Panc1 (cell line): ENCODE results near the gene USP48. TPM values are rescaled to one million over a fixed set of nuclear protein-coding genes. Genes with fewer than 3 reads are reported as not detected.

Experiments used
- ATAC-seq: fragments of 200-7000 bp; cut with Tn5 transposase; 2 replicates; pipeline ENCODE4 v1.9.1; 2020; ENCODE audit warnings: mild to moderate bottlenecking, moderate library complexity
- BruUV-seq: library from RNA; stranded (reverse); fragments of 400-500 nt; replicated peaks from 2 replicates; lab custom pipeline; 2021; lab: Mats Ljungman, UMichigan
- CTCF ChIA-PET: fragments of 300-600 bp; sonication (Branson Sonifier 250); formaldehyde crosslinking; loops from one replicate; lab custom pipeline; 2022; ENCODE audit warnings: antibody characterized with exemption; lab: Charles Lee
- POLR2A ChIA-PET: fragments of 300-600 bp; sonication (Branson Sonifier 250); formaldehyde crosslinking; loops from one replicate; lab custom pipeline; 2022; ENCODE audit warnings: antibody characterized with exemption; lab: Charles Lee
- DNase-seq: peaks from one replicate; pipeline ENCODE4 v3.0.0-alpha.2; 2010; ENCODE audit warnings: low read depth, low spot score
- H3K27ac ChIP-seq: 2 replicates; pipeline ENCODE4 v1.5.1; 2011; ENCODE audit warnings: mild to moderate bottlenecking, low read length, inconsistent platforms
- H3K27me3 ChIP-seq: fragments of 200-500 bp; sonication (Bioruptor generic); 2 replicates; pipeline ENCODE4 v1.6.0; 2014; ENCODE audit warnings: low read length, inconsistent platforms; ENCODE audit not compliant: control insufficient read depth, insufficient read depth
- H3K36me3 ChIP-seq: fragments of 200-500 bp; sonication (Bioruptor generic); 2 replicates; pipeline ENCODE4 v1.5.1; 2014; ENCODE audit warnings: inconsistent platforms, mild to moderate bottlenecking, low read length, moderate library complexity; ENCODE audit not compliant: control insufficient read depth, insufficient read depth
- H3K4me1 ChIP-seq: 2 replicates; pipeline ENCODE4 v1.5.1; 2011; ENCODE audit warnings: inconsistent platforms, mild to moderate bottlenecking, low read length, moderate library complexity; ENCODE audit not compliant: control insufficient read depth, insufficient read depth
- H3K4me3 ChIP-seq, 2 experiments: 2 replicates each; pipeline ENCODE4 v1.5.1; 2011 to 2012; ENCODE audit warnings: low read depth in 2 of 2, low read length in 2 of 2, mild to moderate bottlenecking in 2 of 2, inconsistent platforms in 1 of 2, moderate library complexity in 1 of 2
- H3K9me3 ChIP-seq: fragments of 200-500 bp; sonication (Bioruptor generic); 2 replicates; pipeline ENCODE4 v1.5.1; 2014; ENCODE audit warnings: low read depth, mild to moderate bottlenecking, inconsistent platforms, low read length, moderate library complexity; ENCODE audit not compliant: control insufficient read depth, insufficient read depth
- CTCF ChIP-seq: fragments of 450-650 bp; IDR thresholded peaks from 2 replicates; pipeline ENCODE4 v1.5.1; 2017; ENCODE audit warnings: mild to moderate bottlenecking
- POLR2AphosphoS5 ChIP-seq: IDR thresholded peaks from 2 replicates; pipeline ENCODE4 v1.6.1; 2012; ENCODE audit warnings: mild to moderate bottlenecking, low read depth, low read length, moderate library complexity
- SIN3A ChIP-seq: IDR thresholded peaks from 2 replicates; pipeline ENCODE4 v1.6.1; 2012; ENCODE audit warnings: low read depth, mild to moderate bottlenecking, low read length, moderate library complexity, borderline replicate concordance; ENCODE audit not compliant: insufficient read depth
- TCF7L2 ChIP-seq: IDR thresholded peaks from 2 replicates; pipeline ENCODE4 v1.6.1; 2011; ENCODE audit warnings: mild to moderate bottlenecking, low read depth, low read length, inconsistent platforms
- in situ Hi-C: cut with HindIII; loops from 2 replicates; pipeline ENCODE4 v1.10.0; 2016; ENCODE audit warnings: low sequenced_read_pairs, low pct_unique_long_range_greater_than_20kb
- intact Hi-C: fragments of 100-400 bp; cut with micrococcal nuclease; formaldehyde crosslinking; loops from one replicate; pipeline ENCODE4 v1.10.0; 2022; ENCODE audit not compliant: unreplicated experiment
- total RNA-seq: library from RNA; stranded (reverse); gene quantifications from one replicate; pipeline ENCODE4 v1.2.1, GENCODE V29; 2021; ENCODE audit not compliant: unreplicated experiment
- TF ChIP-seq, protein P1 (sequence below), 2 experiments: IDR thresholded peaks; 2 replicates each; pipeline ENCODE4 v1.6.1; 2011 to 2012; ENCODE audit warnings: low read depth in 2 of 2, control low read depth in 1 of 2, low read length in 1 of 2, mild to moderate bottlenecking in 1 of 2, moderate library complexity in 1 of 2; ENCODE audit not compliant: insufficient read depth in 1 of 2

The USP48 gene
- total RNA-seq, 1 experiment from 2014 or later, result 71.6 TPM

DNA sequence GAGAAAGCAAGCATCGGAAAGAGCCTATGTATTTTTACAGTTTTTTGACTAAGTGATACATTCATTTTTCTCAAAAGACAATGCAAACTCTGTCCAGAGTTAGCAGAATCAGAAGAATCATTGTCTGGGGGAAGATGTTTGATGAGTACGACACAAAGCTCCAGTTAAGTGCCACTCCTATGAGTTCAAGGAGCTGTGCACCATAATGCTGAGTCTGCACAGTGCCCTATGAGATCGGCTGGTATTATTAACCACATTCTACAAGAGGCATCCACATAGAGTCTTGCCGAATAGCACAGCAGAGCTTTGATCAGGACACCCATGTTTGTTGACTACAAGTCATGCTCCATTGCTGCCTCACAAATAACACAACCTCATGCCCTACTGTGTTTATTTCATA lies 58.9 kb downstream of the USP48 start:
- DNase-seq (no peak), ATAC-seq (no peak)
- Histone ChIP-seq H3K4me3 (no peak overlapping the region), H3K36me3 (peaks cover 11% of the 10 kb centered on the region), H3K4me1 (no peaks in the 10 kb centered on the region), H3K9me3 (no peaks in the 10 kb centered on the region), H3K27ac (no peak overlapping the region), H3K27me3 (no peaks in the 10 kb centered on the region)
- in situ Hi-C loops, result no loop called here
- TF ChIP-seq TCF7L2, result no peak
- TF ChIP-seq SIN3A, result no peak
- TF ChIP-seq, protein P1, sequence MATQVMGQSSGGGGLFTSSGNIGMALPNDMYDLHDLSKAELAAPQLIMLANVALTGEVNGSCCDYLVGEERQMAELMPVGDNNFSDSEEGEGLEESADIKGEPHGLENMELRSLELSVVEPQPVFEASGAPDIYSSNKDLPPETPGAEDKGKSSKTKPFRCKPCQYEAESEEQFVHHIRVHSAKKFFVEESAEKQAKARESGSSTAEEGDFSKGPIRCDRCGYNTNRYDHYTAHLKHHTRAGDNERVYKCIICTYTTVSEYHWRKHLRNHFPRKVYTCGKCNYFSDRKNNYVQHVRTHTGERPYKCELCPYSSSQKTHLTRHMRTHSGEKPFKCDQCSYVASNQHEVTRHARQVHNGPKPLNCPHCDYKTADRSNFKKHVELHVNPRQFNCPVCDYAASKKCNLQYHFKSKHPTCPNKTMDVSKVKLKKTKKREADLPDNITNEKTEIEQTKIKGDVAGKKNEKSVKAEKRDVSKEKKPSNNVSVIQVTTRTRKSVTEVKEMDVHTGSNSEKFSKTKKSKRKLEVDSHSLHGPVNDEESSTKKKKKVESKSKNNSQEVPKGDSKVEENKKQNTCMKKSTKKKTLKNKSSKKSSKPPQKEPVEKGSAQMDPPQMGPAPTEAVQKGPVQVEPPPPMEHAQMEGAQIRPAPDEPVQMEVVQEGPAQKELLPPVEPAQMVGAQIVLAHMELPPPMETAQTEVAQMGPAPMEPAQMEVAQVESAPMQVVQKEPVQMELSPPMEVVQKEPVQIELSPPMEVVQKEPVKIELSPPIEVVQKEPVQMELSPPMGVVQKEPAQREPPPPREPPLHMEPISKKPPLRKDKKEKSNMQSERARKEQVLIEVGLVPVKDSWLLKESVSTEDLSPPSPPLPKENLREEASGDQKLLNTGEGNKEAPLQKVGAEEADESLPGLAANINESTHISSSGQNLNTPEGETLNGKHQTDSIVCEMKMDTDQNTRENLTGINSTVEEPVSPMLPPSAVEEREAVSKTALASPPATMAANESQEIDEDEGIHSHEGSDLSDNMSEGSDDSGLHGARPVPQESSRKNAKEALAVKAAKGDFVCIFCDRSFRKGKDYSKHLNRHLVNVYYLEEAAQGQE (IDR thresholded peaks at IDR 0.05; ENCODE audit: insufficient read depth in 1 of 2, low read depth in 2 of 2, low read length in 1 of 2), result no peak
- TF ChIP-seq POLR2AphosphoS5, result no peak
- TF ChIP-seq CTCF, result no peak
- ChIA-PET POLR2A (no interaction called here), CTCF (no interaction called here)
- BruUV-seq, result no TSS peak
- intact Hi-C loops, result no loop called here

DNA sequence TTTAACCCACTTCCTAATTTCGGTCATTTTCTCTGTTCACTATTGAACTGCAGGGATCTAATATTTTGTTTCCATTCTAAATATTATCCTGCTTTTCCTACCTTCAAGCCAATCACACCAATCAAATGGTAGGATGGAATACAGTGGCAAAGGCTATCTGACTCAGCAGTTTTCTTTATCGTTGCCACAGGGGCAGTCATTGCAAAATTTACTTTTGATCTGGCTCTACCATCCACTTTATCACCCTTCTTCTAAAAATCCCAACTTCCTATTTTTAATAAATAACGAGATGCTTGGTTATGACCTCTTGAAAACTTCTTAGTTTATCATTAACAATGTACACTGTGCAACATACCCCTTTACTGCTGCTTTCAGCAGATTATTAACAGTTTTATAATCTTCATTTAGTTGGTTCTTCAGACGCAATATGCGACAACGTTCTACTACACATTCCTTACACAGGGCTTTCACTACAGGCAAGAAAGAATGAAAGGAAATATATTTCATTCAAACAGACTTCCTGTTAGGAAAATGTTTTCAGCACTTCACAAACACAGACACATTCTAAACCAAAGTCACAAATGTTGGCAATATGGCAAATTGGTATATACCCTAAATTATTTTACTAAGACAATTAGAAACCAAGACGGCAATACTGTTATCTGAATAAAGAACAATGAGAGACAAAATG lies 61.5 kb downstream of the USP48 start:
- Histone ChIP-seq H3K4me3 (no peak overlapping the region), H3K9me3 (no peaks in the 10 kb centered on the region), H3K36me3 (peaks cover 6% of the 10 kb centered on the region), H3K27me3 (no peaks in the 10 kb centered on the region), H3K4me1 (no peaks in the 10 kb centered on the region), H3K27ac (no peak overlapping the region)
- intact Hi-C loops, result no loop called here
- in situ Hi-C loops, result no loop called here
- no peak for ATAC-seq
- ChIA-PET POLR2A (no interaction called here), CTCF (no interaction called here)
- TF ChIP-seq CTCF, result no peak
- no peak for TF ChIP-seq SIN3A
- no peak for TF ChIP-seq TCF7L2
- BruUV-seq, result no TSS peak
- no peak for DNase-seq
